HepG2 (cell line): Measurements from ENCODE around the gene DLX1. TPM values are rescaled to one million over a fixed set of nuclear protein-coding genes. Genes with fewer than 3 reads are reported as not detected.
A peak's percentile ranks its signal among the peaks of the same experiment; 100 is the strongest.

ENCODE experiments used
- AFF4 ChIP-seq: sonication (generic); formaldehyde crosslinking; IDR thresholded peaks from 2 replicates; pipeline ENCODE4 v1.4.0; 2020; ENCODE audit warnings: missing genetic modification reagents
- ARID3A ChIP-seq: IDR thresholded peaks from 2 replicates; pipeline ENCODE4 v1.6.1; 2012; ENCODE audit warnings: low read depth, low read length, improper control_type of control experiment
- MAZ ChIP-seq, 2 experiments: sonication (generic) in 1 of 2; formaldehyde crosslinking in 1 of 2; IDR thresholded peaks; 2 replicates each; pipeline versions ENCODE4 v1.5.0 to v1.6.1; 2012 to 2020; ENCODE audit warnings: low read depth in 2 of 2, mild to moderate bottlenecking in 2 of 2, borderline replicate concordance in 1 of 2, improper control_type of control experiment in 1 of 2, low read length in 1 of 2, missing genetic modification reagents in 1 of 2, moderate library complexity in 1 of 2
- NPAS2 ChIP-seq: sonication (generic); formaldehyde crosslinking; IDR thresholded peaks from 2 replicates; pipeline ENCODE4 v1.8.0; 2022; ENCODE audit warnings: mild to moderate bottlenecking, missing genetic modification reagents, borderline replicate concordance
- POGZ ChIP-seq: sonication (generic); formaldehyde crosslinking; IDR thresholded peaks from 2 replicates; pipeline ENCODE4 v1.4.0; 2020; ENCODE audit warnings: mild to moderate bottlenecking, missing genetic modification reagents
- SMARCC2 ChIP-seq: fragments of 450-650 bp; IDR thresholded peaks from 2 replicates; pipeline ENCODE4 v1.6.1; 2017; ENCODE audit warnings: antibody characterized with exemption, mild to moderate bottlenecking
- SOX5 ChIP-seq: IDR thresholded peaks from 2 replicates; pipeline ENCODE4 v1.6.1; 2016; ENCODE audit warnings: borderline replicate concordance
- SPEN ChIP-seq: sonication (generic); formaldehyde crosslinking; IDR thresholded peaks from 2 replicates; pipeline ENCODE4 v1.5.1; 2020; ENCODE audit warnings: low read depth, mild to moderate bottlenecking, missing genetic modification reagents
- SRSF9 ChIP-seq: fragments of 200-400 bp; formaldehyde crosslinking; IDR thresholded peaks from 2 replicates; pipeline ENCODE4 v1.6.1; 2018; ENCODE audit warnings: borderline replicate concordance, mild to moderate bottlenecking, low read depth, low read length; ENCODE audit not compliant: insufficient read depth, poor library complexity, severe bottlenecking
- ZBED4 ChIP-seq: sonication (generic); formaldehyde crosslinking; IDR thresholded peaks from 2 replicates; pipeline ENCODE4 v1.4.0; 2020; ENCODE audit warnings: missing genetic modification reagents, borderline replicate concordance
- ZMYM3 ChIP-seq: sonication (generic); formaldehyde crosslinking; IDR thresholded peaks from 2 replicates; pipeline ENCODE4 v1.5.1; 2020; ENCODE audit warnings: mild to moderate bottlenecking, missing genetic modification reagents
- ZNF143 ChIP-seq: sonication (generic); formaldehyde crosslinking; IDR thresholded peaks from 2 replicates; pipeline ENCODE4 v1.4.0; 2020; ENCODE audit warnings: missing genetic modification reagents
- ZNF333 ChIP-seq: sonication (generic); formaldehyde crosslinking; IDR thresholded peaks from 2 replicates; pipeline ENCODE4 v1.4.0; 2020; ENCODE audit warnings: mild to moderate bottlenecking, missing genetic modification reagents, borderline replicate concordance
- ZNF556 ChIP-seq: sonication (generic); formaldehyde crosslinking; IDR thresholded peaks from 2 replicates; pipeline ENCODE4 v1.4.0; 2020; ENCODE audit warnings: mild to moderate bottlenecking, missing genetic modification reagents, borderline replicate concordance
- ZNF674 ChIP-seq: sonication (generic); formaldehyde crosslinking; IDR thresholded peaks from 2 replicates; pipeline ENCODE4 v1.5.0; 2020; ENCODE audit warnings: low read depth, mild to moderate bottlenecking, missing genetic modification reagents
- polyA plus RNA-seq, 8 experiments: library from polyadenylated mRNA; depleted of rRNA in 3 of 8; stranded (reverse) in 7 of 8; unstranded in 1 of 8; fragments of >200 nt; fragmentation: Illumina TruSeq in 4 of 8; extraction: Trizol in 4 of 8; gene quantifications; 2 replicates each; pipeline versions ENCODE4 v1.2.1 to v1.2.3, GENCODE V29; 2011 to 2016; ENCODE audit warnings: low read depth in 4 of 8, missing spikeins in 1 of 8, mixed read lengths in 1 of 8; ENCODE audit not compliant: insufficient read depth in 1 of 8
- total RNA-seq, 5 experiments: library from RNA; depleted of rRNA; stranded (reverse); fragments of >200 nt; fragmentation: Illumina TruSeq; extraction: Trizol; gene quantifications; 2 replicates each; pipeline ENCODE4 v1.2.3, GENCODE V29; 2016; ENCODE audit warnings: low read depth in 1 of 5

DLX1 gene
- total and polyA plus RNA-seq, 2 of the 13 experiments (the other 11 are each of a cell fraction or from before 2014, with no cell fraction given) = 0.18 to 0.86 TPM

- TF ChIP-seq ZNF143 (CRISPR knock-in tag) (no peak), AFF4 (CRISPR knock-in tag) (no peak), MAZ (IDR thresholded peaks at IDR 0.05; ENCODE audit: borderline replicate concordance, low read depth, low read length) (no peak), MAZ (CRISPR knock-in tag; IDR thresholded peaks at IDR 0.05; ENCODE audit: low read depth) (no peak), ARID3A (no peak), ZNF674 (no peak), SPEN (CRISPR knock-in tag) (0 out of 2 replicates have a peak, but pooled peaks have one; percentile 12), ZMYM3 (CRISPR knock-in tag) (no peak), POGZ (CRISPR knock-in tag) (no peak), ZNF556 (CRISPR knock-in tag) (no peak), ZBED4 (CRISPR knock-in tag) (0 out of 2 replicates have a peak, but pooled peaks have one; percentile 30), SOX5 (no peak), NPAS2 (CRISPR knock-in tag) (no peak), ZNF333 (CRISPR knock-in tag) (0 out of 2 replicates have a peak, but pooled peaks have one; percentile 27), SRSF9 (no peak), SMARCC2 (no peak)
Measured at GRCh38 chr2:172095146-172095904, 10.0 kb downstream of the DLX1 start (continued).
